ENCODE measurements around the gene PHGDH.

- TF ChIP-seq EP300 (IDR thresholded peaks at IDR 0.05) (no peak), POLR2A (IDR thresholded peaks at IDR 0.05) (no peak), CTCF (IDR thresholded peaks at IDR 0.05) (no peak)
Measured at GRCh38 chr1:119674835-119675289, 36.9 kb upstream of the PHGDH start.

Data from ovary (tissue), 3 donors.